ENCODE data around the gene UPB1.

The UPB1 gene

DNA sequence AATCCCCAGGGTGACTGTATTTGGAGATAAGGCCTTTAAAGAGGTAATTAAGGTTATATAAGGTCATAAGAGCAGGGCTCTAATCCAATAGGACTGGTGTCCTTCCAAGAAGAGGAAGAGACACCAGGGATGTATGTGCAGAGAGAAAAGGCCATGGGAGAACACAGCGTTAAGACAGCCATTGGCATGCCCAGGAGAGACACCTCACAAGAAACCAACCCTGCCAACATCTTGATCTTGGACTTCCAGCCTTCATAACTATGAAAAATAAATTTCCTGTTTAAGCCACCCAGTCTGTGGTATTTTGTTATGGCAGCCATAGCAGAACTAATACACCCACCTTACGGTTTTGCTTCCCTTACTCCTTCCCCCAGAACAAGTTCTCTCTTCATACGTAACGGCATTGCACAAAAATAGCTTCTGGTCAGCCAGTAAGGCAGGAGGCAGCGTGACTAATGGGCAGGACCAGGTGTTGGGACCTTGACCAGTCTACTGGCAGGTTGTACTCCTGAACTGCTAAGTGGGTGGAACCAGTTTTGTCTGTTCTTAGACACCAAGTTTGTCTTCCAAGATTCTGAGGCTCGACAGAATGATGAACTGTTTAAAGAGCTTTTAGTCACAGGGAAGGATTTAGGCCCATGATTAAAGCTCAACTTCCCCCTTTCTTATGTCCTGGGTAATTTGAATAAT lies 31.9 kb upstream of the UPB1 start:
- Histone ChIP-seq H3K4me1 (ENCODE audit: control insufficient read depth, insufficient read depth, low read length) (peaks cover 8% of the 10 kb centered on the region), H3K9ac (ENCODE audit: low read depth, low read length) (no peak overlapping the region), H3K9me3 (ENCODE audit: control insufficient read depth, insufficient read depth, low read length) (no peaks in the 10 kb centered on the region), H3K36me3 (ENCODE audit: control insufficient read depth, insufficient read depth, low read length) (no peaks in the 10 kb centered on the region), H3K4me3 (ENCODE audit: low read depth, low read length) (no peak overlapping the region), H3K27me3 (ENCODE audit: control insufficient read depth, insufficient read depth, low read length) (no peaks in the 10 kb centered on the region)

DNA sequence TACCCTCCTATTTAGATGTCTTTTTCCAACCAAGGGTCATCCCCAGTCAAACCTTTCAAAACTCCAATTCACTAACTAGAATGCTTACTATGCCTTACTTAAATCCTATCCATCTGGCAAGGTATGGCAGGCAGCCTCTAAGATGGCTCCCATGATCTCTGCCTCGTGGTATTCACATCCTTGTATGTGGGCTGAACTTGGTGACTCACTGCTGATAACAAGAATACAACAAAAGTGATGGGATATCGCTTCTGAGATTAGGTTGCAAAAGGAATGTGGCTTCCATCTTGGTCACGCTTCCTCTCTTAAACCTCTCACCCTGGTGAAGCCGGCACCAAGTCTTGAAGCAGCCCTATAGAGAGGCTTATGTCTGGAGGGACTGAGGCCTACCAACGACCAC lies 29.6 kb upstream of the UPB1 start:
- no peaks in the 10 kb centered on the region for H3K9me3 ChIP-seq (ENCODE audit: control insufficient read depth, insufficient read depth, low read length)
- H3K4me3 ChIP-seq (ENCODE audit: low read depth, low read length): no peak overlapping the region
- no peaks in the 10 kb centered on the region for H3K36me3 ChIP-seq (ENCODE audit: control insufficient read depth, insufficient read depth, low read length)
- H3K4me1 ChIP-seq (ENCODE audit: control insufficient read depth, insufficient read depth, low read length): peaks cover 4% of the 10 kb centered on the region
- no peak overlapping the region for H3K9ac ChIP-seq (ENCODE audit: low read depth, low read length)
- H3K27me3 ChIP-seq (ENCODE audit: control insufficient read depth, insufficient read depth, low read length): no peaks in the 10 kb centered on the region

DNA sequence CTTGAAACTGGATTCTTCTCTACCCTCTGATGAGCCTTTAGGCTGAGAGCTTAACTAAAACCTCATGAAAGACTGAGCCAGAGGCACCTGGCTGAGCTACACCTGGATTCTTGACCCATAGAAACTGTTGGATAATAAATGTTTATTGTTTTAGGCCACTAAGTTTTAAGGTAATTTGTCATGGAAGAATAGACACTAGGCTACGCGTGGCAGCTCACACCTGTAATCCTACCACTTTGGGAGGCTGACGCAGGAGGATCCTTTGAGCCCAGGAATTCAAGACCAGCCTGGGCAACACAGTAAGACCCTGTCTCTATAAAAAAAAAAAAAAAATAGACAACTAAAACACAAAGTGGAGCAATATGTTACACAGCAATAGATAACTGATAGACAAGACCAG lies 29.2 kb upstream of the UPB1 start:
- Histone ChIP-seq H3K27me3 (ENCODE audit: control insufficient read depth, insufficient read depth, low read length) (no peaks in the 10 kb centered on the region), H3K9me3 (ENCODE audit: control insufficient read depth, insufficient read depth, low read length) (no peaks in the 10 kb centered on the region), H3K9ac (ENCODE audit: low read depth, low read length) (no peak overlapping the region), H3K4me3 (ENCODE audit: low read depth, low read length) (no peak overlapping the region), H3K36me3 (ENCODE audit: control insufficient read depth, insufficient read depth, low read length) (no peaks in the 10 kb centered on the region), H3K4me1 (ENCODE audit: control insufficient read depth, insufficient read depth, low read length) (peaks cover 3% of the 10 kb centered on the region)

- Histone ChIP-seq H3K27me3 (ENCODE audit: control insufficient read depth, insufficient read depth, low read length) (no peaks in the 10 kb centered on the region), H3K4me3 (ENCODE audit: low read depth, low read length) (no peak overlapping the region), H3K4me1 (ENCODE audit: control insufficient read depth, insufficient read depth, low read length) (peaks cover 3% of the 10 kb centered on the region), H3K9ac (ENCODE audit: low read depth, low read length) (no peak overlapping the region), H3K9me3 (ENCODE audit: control insufficient read depth, insufficient read depth, low read length) (no peaks in the 10 kb centered on the region), H3K36me3 (ENCODE audit: control insufficient read depth, insufficient read depth, low read length) (no peaks in the 10 kb centered on the region)
Observed at GRCh38 chr22:24466716-24467328, 28.3 kb upstream of the UPB1 start.

DNA sequence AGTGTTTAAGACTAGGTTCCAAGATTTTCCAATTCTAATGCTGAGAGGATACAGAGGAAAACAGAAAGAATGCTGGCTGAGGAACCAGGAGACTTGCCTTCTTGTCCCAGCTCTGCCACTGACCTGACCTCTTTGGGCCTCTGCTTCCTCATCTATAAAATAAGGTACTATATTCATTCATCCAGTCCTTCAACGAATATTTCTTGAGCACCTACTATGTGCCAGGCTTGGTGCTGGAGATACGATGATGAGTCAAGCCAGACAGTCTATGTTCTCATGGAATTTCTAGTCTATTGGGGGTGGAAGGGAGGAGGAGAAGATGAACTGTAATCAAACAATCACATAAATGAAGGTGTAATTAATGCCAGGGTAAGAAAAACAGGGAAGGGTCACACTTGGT lies 27.8 kb upstream of the UPB1 start:
- H3K9ac ChIP-seq (ENCODE audit: low read depth, low read length): no peak overlapping the region
- H3K9me3 ChIP-seq (ENCODE audit: control insufficient read depth, insufficient read depth, low read length): no peaks in the 10 kb centered on the region
- H3K4me3 ChIP-seq (ENCODE audit: low read depth, low read length): no peak overlapping the region
- peaks cover 3% of the 10 kb centered on the region for H3K4me1 ChIP-seq (ENCODE audit: control insufficient read depth, insufficient read depth, low read length)
- H3K27me3 ChIP-seq (ENCODE audit: control insufficient read depth, insufficient read depth, low read length): no peaks in the 10 kb centered on the region
- H3K36me3 ChIP-seq (ENCODE audit: control insufficient read depth, insufficient read depth, low read length): no peaks in the 10 kb centered on the region

- Histone ChIP-seq H3K9ac (ENCODE audit: low read depth, low read length) (no peak overlapping the region), H3K9me3 (ENCODE audit: control insufficient read depth, insufficient read depth, low read length) (no peaks in the 10 kb centered on the region), H3K36me3 (ENCODE audit: control insufficient read depth, insufficient read depth, low read length) (no peaks in the 10 kb centered on the region), H3K4me1 (ENCODE audit: control insufficient read depth, insufficient read depth, low read length) (peaks cover 3% of the 10 kb centered on the region), H3K4me3 (ENCODE audit: low read depth, low read length) (no peak overlapping the region), H3K27me3 (ENCODE audit: control insufficient read depth, insufficient read depth, low read length) (no peaks in the 10 kb centered on the region)
Observed at GRCh38 chr22:24471570-24471969, 23.6 kb upstream of the UPB1 start.

- Histone ChIP-seq H3K4me3 (ENCODE audit: low read depth, low read length) (no peak overlapping the region), H3K36me3 (ENCODE audit: control insufficient read depth, insufficient read depth, low read length) (no peaks in the 10 kb centered on the region), H3K9ac (ENCODE audit: low read depth, low read length) (no peak overlapping the region), H3K9me3 (ENCODE audit: control insufficient read depth, insufficient read depth, low read length) (no peaks in the 10 kb centered on the region), H3K27me3 (ENCODE audit: control insufficient read depth, insufficient read depth, low read length) (no peaks in the 10 kb centered on the region), H3K4me1 (ENCODE audit: control insufficient read depth, insufficient read depth, low read length) (no peaks in the 10 kb centered on the region)
Observed at GRCh38 chr22:24473284-24473683, 21.8 kb upstream of the UPB1 start.

DNA sequence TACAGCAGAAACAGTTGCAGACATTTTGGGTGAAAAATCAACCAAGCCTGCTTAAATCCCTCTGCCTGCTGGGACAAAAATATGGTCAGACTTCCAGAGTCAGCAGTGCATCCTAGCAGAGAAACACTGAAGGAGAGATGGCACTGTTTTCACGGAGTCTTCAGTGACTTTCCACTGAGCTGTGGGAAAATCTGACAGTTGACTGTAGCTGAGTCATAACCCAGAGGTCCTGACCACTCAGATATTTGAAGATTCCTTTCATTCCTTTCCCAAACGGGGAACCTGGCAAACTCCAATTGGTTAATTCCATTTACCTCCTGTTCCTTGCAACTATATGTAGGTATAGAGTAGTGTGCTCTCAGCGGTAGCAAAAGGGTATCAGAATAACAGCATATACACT lies 20.9 kb upstream of the UPB1 start:
- Histone ChIP-seq H3K9me3 (ENCODE audit: control insufficient read depth, insufficient read depth, low read length) (no peaks in the 10 kb centered on the region), H3K9ac (ENCODE audit: low read depth, low read length) (no peak overlapping the region), H3K4me3 (ENCODE audit: low read depth, low read length) (no peak overlapping the region)

DNA sequence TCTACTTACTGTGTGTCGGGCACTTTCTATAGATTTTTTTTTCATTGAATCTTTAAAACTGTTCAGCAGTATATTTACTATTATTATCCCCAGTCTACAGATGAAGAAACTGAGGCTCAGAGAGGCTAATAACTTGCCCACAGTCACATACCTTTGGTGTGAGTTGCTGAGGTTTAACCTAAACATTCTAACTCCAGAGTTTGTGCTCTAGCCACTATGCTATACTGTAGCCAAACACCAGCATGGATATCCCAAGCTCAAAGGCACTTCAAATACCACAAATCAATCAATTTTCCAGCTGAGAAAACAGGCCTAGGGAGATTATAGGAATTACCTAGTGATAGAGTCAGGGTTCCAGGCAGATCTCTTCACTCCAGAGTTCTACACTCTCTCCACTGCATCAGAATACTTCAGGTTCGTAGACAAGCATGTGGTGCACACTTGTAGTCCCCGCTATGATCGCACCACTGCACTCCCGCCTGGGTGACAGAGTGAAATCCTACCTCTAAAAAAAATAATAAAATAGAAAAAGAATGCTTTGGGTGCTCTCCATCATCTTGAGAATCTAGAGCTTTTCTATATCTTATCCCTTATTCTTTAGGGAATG lies 20.4 kb upstream of the UPB1 start:
- H3K9me3 ChIP-seq (ENCODE audit: control insufficient read depth, insufficient read depth, low read length): no peaks in the 10 kb centered on the region

More for the DNA sequence above, 20.9 kb upstream of the UPB1 start:
- no peaks in the 10 kb centered on the region for H3K4me1 ChIP-seq (ENCODE audit: control insufficient read depth, insufficient read depth, low read length)
- H3K36me3 ChIP-seq (ENCODE audit: control insufficient read depth, insufficient read depth, low read length): no peaks in the 10 kb centered on the region
- no peaks in the 10 kb centered on the region for H3K27me3 ChIP-seq (ENCODE audit: control insufficient read depth, insufficient read depth, low read length)

GRCh38 chr22:24481641-24482040 lies 13.5 kb upstream of the UPB1 start:
- no peaks in the 10 kb centered on the region for H3K27me3 ChIP-seq (ENCODE audit: control insufficient read depth, insufficient read depth, low read length)
- no peaks in the 10 kb centered on the region for H3K9me3 ChIP-seq (ENCODE audit: control insufficient read depth, insufficient read depth, low read length)
- no peaks in the 10 kb centered on the region for H3K36me3 ChIP-seq (ENCODE audit: control insufficient read depth, insufficient read depth, low read length)
- no peak overlapping the region for H3K4me3 ChIP-seq (ENCODE audit: low read depth, low read length)
- no peak overlapping the region for H3K9ac ChIP-seq (ENCODE audit: low read depth, low read length)
- peaks cover 5% of the 10 kb centered on the region for H3K4me1 ChIP-seq (ENCODE audit: control insufficient read depth, insufficient read depth, low read length)

More for the DNA sequence above, 20.4 kb upstream of the UPB1 start:
- H3K36me3 ChIP-seq (ENCODE audit: control insufficient read depth, insufficient read depth, low read length): no peaks in the 10 kb centered on the region
- no peaks in the 10 kb centered on the region for H3K27me3 ChIP-seq (ENCODE audit: control insufficient read depth, insufficient read depth, low read length)
- H3K4me3 ChIP-seq (ENCODE audit: low read depth, low read length): no peak overlapping the region
- no peaks in the 10 kb centered on the region for H3K4me1 ChIP-seq (ENCODE audit: control insufficient read depth, insufficient read depth, low read length)
- no peak overlapping the region for H3K9ac ChIP-seq (ENCODE audit: low read depth, low read length)

DNA sequence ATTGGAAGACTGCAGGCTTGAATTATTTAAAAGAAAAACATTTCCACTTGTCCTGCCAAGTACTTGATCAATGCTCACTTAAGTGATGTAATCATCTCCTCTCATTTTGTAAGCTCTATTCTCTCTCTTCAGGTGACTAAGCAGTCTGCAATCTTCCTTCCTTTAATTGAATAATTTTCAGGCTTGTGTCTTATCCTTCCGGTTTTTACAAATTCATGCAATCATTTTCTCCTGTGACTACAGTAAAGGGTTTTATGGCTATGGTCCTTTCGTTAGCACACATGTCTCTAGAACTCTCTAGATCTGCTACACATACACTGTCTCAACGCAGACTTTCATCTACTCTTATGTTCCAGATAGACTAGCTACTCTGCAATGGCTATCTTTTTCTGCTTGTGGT lies 12.6 kb upstream of the UPB1 start:
- H3K36me3 ChIP-seq (ENCODE audit: control insufficient read depth, insufficient read depth, low read length): no peaks in the 10 kb centered on the region
- no peaks in the 10 kb centered on the region for H3K27me3 ChIP-seq (ENCODE audit: control insufficient read depth, insufficient read depth, low read length)
- H3K9ac ChIP-seq (ENCODE audit: low read depth, low read length): no peak overlapping the region
- no peaks in the 10 kb centered on the region for H3K9me3 ChIP-seq (ENCODE audit: control insufficient read depth, insufficient read depth, low read length)
- H3K4me3 ChIP-seq (ENCODE audit: low read depth, low read length): no peak overlapping the region
- peaks cover 5% of the 10 kb centered on the region for H3K4me1 ChIP-seq (ENCODE audit: control insufficient read depth, insufficient read depth, low read length)

DNA sequence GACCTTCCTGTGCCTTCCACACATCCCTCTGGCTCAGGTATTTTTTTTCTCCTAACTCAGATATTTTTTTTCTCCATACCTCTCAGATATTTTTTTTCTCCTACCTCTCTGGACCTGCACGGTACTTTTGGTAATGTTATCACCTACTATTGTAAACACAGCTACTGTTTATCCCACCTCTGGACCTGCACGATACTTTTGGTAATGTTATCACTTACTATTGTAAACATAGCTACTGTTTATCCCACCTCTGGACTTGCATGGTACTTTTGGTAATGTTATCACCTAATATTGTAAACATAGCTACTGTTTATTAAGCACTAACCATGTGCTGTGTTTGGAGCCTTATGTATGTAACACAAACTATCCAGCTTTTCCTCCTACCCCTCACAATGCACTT lies 12.1 kb upstream of the UPB1 start:
- Histone ChIP-seq H3K4me3 (ENCODE audit: low read depth, low read length) (no peak overlapping the region), H3K36me3 (ENCODE audit: control insufficient read depth, insufficient read depth, low read length) (no peaks in the 10 kb centered on the region), H3K4me1 (ENCODE audit: control insufficient read depth, insufficient read depth, low read length) (peaks cover 5% of the 10 kb centered on the region), H3K9me3 (ENCODE audit: control insufficient read depth, insufficient read depth, low read length) (no peaks in the 10 kb centered on the region), H3K9ac (ENCODE audit: low read depth, low read length) (no peak overlapping the region), H3K27me3 (ENCODE audit: control insufficient read depth, insufficient read depth, low read length) (no peaks in the 10 kb centered on the region)

Data from iPS-15b (cell line).